HG03103 (cell line): ENCODE measurements around the gene SUSD6.

Source experiments
- ATAC-seq: cut with Tn5 transposase; IDR thresholded peaks from one replicate; pipeline ENCODE4 v1.9.1; 2021; ENCODE audit warnings: low read depth; ENCODE audit not compliant: unreplicated experiment

SUSD6 gene

DNA sequence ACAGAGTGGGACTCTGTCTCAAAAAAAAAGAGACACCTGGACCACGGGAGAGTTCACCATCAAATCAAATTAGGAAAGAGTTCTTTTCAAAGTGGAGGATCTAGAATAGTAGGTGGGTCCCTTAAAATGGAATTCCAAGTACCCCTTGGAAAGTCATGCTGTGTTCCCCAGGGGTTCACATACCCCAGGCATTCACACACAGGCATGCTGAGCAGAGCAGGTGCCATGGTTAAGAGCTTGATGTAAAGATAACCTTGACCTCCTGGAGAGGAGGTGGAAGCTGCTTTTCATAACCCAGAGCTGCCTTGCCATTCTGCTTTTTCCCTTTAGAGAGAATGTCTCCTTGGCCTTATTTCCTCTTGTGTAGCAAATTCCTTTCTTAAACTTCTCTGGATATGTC, 141.4 kb downstream of the SUSD6 start:
- no peak for ATAC-seq

DNA sequence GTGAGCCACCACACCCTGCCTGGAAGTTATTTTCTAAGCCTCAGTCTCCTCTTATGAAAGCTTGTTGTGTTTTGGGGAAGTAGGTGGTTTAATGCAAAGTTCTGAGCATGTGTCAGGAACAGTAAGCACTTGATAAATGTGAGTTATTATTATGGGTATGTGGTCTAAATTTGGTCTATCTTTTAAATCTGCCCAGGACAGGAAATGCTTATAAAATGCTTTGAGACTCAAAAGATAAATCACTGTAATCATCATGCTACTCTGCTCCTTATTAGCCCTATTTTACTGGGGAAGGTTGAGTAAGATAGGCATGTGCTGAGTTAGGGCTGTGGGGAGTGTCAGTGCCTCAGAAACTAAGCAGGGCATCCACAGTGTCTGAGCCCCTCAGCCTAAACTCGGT, 142.5 kb downstream of the SUSD6 start:
- no peak for ATAC-seq

DNA sequence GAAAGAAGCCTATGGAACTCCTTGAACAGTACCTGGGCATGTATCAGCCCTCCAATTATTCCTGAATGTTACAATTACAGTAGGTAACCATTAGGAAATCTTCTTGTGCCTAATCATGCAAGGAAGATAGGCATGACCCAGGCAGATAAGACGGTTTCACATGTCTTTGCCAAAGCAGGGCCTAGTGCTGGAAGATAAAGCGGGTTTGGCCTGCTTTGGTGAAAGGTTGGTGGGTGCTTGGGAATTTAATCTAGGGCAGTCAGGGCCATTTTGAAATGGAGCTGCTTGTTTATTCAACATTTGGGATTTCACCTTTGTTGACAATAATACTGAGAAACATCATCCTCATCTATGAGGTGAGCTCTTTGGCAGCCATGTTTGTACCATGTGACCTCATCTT, 143.1 kb downstream of the SUSD6 start:
- ATAC-seq = no peak

DNA sequence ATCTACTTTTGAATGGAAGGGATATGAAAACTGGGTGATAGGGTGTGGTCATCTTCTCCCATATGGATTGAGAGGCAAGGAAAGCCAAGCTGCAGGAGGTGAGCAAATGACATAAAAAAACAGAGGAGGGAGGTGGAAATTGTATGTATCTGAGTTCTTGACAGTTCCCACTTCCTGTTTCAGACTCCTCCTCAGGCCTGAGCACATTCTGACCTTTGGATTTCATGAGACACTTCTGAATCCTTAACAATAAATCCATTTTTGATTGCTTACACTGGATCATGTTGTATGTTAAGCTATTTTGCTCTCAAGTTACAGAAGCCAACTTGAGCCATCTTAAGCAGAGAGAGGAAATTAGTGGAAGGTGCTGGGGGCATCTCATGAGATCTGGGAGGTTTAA, 143.9 kb downstream of the SUSD6 start:
- ATAC-seq = no peak

DNA sequence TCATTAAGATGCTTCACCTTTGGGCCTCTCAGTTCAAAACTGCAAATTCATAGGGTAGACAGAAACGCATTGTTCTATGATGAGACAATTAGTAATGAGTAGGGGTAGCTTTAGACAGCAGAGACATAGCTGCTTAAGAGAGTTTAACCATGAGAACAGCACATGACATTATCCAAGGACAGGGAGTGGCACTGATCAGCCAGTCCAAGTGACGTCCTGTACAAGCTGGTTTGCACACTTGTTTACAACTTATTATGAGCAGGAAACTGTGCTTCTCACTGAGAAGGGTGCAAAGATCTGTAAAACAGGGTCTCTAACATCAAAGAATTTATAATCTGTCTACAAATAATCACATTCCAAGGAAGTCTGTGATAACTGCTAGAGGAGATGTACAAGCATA, 144.4 kb downstream of the SUSD6 start:
- ATAC-seq = no peak

DNA sequence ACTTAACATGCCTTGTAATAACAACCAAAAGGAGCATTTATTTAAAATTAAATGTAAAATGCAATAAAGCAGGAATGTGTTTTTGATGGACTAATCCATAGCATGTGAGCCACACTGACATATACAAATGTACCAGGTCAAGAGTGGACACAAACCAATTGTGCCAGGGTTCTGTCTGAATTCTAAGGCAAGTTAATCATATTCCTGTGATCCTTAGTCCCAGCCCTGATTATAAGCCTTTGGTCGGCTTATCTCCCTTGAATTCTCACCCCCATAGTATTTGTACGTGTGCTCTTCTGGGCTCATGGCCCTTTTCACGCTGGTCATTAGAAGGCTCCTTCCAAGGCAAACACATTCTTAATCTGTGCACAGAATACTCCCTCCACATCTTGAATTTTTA, 144.9 kb downstream of the SUSD6 start:
- no peak for ATAC-seq

DNA sequence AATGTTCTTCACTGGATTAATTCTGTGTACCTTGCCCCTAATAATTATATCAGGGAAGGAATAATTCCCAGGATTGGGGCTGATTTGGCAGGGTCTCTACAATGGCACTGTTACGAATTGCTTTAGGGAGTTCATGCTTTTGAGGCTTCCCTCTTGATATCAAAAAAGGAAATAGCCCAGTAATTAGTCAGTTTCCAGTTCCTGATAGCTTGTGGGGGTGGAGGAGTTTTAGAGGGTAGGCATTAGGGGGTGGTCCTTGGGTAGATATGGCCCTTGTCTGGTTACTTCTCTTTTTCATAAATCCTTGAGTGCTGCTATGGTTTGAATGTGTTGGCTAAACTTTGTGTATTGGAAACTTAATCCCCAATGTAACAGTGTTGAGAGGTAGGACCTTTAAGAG, 149.4 kb downstream of the SUSD6 start:
- no peak for ATAC-seq

DNA sequence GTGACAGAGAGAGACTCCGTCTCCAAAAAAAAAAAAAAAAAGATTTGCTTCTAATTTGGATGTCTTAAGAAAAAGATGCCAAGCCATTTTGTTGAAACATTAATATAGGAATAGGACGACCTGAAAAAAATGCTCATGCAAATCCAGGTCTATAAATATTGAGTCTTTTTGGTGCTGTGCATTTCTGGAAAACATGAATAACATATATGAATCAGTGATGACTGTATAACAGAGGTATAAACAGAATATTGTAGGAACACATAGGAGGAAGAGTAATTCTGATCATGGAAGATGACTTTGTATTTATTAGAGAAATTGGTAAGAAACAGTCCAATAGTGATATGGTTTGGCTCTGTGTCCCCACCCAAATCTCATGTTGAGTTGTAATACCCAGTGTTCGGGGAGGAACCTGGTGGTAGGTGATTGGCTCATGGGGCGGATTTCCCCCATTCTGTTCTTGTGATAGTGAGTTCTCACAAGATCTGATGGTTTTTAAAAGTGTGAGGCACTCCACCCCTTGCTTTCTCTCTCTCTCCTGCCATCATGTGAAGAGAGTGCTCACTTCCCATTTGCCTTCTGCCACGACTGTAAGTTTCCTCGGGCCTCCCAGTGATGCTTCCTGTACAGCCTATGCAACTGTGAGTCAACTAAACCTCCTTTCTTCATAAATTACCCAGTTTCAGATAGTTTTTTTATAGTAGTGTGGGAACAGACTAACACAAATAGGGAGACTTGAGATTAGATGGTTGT, 152.5 kb downstream of the SUSD6 start:
- ATAC-seq = no peak
